ENCODE measurements around the gene EVL. TPM values are rescaled to one million over a fixed set of nuclear protein-coding genes. Genes with fewer than 3 reads are reported as not detected.

Gene EVL
- polyA plus RNA-seq, 4 donors, result 21.0 to 102 (median 31.8) TPM

GRCh38 chr14:100190126-100190525, 124.9 kb downstream of the EVL start:
- no peak overlapping the region for H3K27ac ChIP-seq (ENCODE audit: low read depth in 1 of 3, low read length in 2 of 3)
- no peak overlapping the region for H3K4me3 ChIP-seq (ENCODE audit: low read depth in 1 of 3, low read length in 3 of 3)
- H3K27me3 ChIP-seq (ENCODE audit: control insufficient read depth in 3 of 3, insufficient read depth in 3 of 3, low read length in 3 of 3), result no peaks in the 10 kb centered on the region
- DNase-seq (no peak), FAIRE-seq (no peak)
- peaks cover 4 to 35% (median 5%) of the 10 kb centered on the region in 3 donors for H3K4me1 ChIP-seq (ENCODE audit: control insufficient read depth in 3 of 3, insufficient read depth in 2 of 3, low read depth in 1 of 3, low read length in 2 of 3)
- WGBS, 3 donors, result 94 to 100% (median 97%) methylated on average over 1 of the region's 1 CpG
- H3K9me3 ChIP-seq (ENCODE audit: control insufficient read depth in 2 of 2, insufficient read depth in 1 of 2, low read depth in 1 of 2, low read length in 1 of 2), result peaks cover 0 to 8% of the 10 kb centered on the region in 2 donors
- H3K36me3 ChIP-seq (ENCODE audit: control insufficient read depth in 3 of 3, insufficient read depth in 2 of 3, low read depth in 1 of 3, low read length in 3 of 3), result peaks cover 0 to 4% (median 0%) of the 10 kb centered on the region in 3 donors

- FAIRE-seq, result no peak
- Histone ChIP-seq H3K4me3 (ENCODE audit: low read depth in 1 of 3, low read length in 3 of 3) (no peak overlapping the region), H3K27me3 (ENCODE audit: control insufficient read depth in 3 of 3, insufficient read depth in 3 of 3, low read length in 3 of 3) (no peaks in the 10 kb centered on the region), H3K4me1 (ENCODE audit: control insufficient read depth in 3 of 3, insufficient read depth in 2 of 3, low read depth in 1 of 3, low read length in 2 of 3) (peaks cover 4 to 35% (median 5%) of the 10 kb centered on the region in 3 donors), H3K36me3 (ENCODE audit: control insufficient read depth in 3 of 3, insufficient read depth in 2 of 3, low read depth in 1 of 3, low read length in 3 of 3) (peaks cover 0 to 4% (median 0%) of the 10 kb centered on the region in 3 donors), H3K27ac (ENCODE audit: low read depth in 1 of 3, low read length in 2 of 3) (peak overlapping the region in 2 of 3 donors; percentile 90 to 96), H3K9me3 (ENCODE audit: control insufficient read depth in 2 of 2, insufficient read depth in 1 of 2, low read depth in 1 of 2, low read length in 1 of 2) (peaks cover 0 to 8% of the 10 kb centered on the region in 2 donors)
- DNase-seq, result no peak
- 65 to 75% (median 70%) methylated on average over 14 of the region's 14 CpGs for WGBS, 3 donors
Observed at GRCh38 chr14:100191584-100192249, 126.5 kb downstream of the EVL start.

- DNase-seq (no peak), FAIRE-seq (no peak)
- Histone ChIP-seq H3K9me3 (ENCODE audit: control insufficient read depth in 2 of 2, insufficient read depth in 1 of 2, low read depth in 1 of 2, low read length in 1 of 2) (peaks cover 0 to 8% of the 10 kb centered on the region in 2 donors), H3K36me3 (ENCODE audit: control insufficient read depth in 3 of 3, insufficient read depth in 2 of 3, low read depth in 1 of 3, low read length in 3 of 3) (peaks cover 0 to 4% (median 0%) of the 10 kb centered on the region in 3 donors), H3K27me3 (ENCODE audit: control insufficient read depth in 3 of 3, insufficient read depth in 3 of 3, low read length in 3 of 3) (no peaks in the 10 kb centered on the region), H3K4me3 (ENCODE audit: low read depth in 1 of 3, low read length in 3 of 3) (peak overlapping the region in 2 of 3 donors; percentile 37), H3K27ac (ENCODE audit: low read depth in 1 of 3, low read length in 2 of 3) (peak overlapping the region; percentile 84 to 96 (median 90)), H3K4me1 (ENCODE audit: control insufficient read depth in 3 of 3, insufficient read depth in 2 of 3, low read depth in 1 of 3, low read length in 2 of 3) (peaks cover 4 to 33% (median 4%) of the 10 kb centered on the region in 3 donors)
- WGBS, 3 donors, result 27 to 45% (median 45%) methylated on average over 19 to 21 of the region's 21 CpGs
Observed at GRCh38 chr14:100192250-100192671, 127.0 kb downstream of the EVL start.

- Histone ChIP-seq H3K4me3 (ENCODE audit: low read depth in 1 of 3, low read length in 3 of 3) (peak overlapping the region; percentile 24 to 38 (median 37)), H3K9me3 (ENCODE audit: control insufficient read depth in 2 of 2, insufficient read depth in 1 of 2, low read depth in 1 of 2, low read length in 1 of 2) (peaks cover 0 to 8% of the 10 kb centered on the region in 2 donors), H3K36me3 (ENCODE audit: control insufficient read depth in 3 of 3, insufficient read depth in 2 of 3, low read depth in 1 of 3, low read length in 3 of 3) (peaks cover 0 to 4% (median 0%) of the 10 kb centered on the region in 3 donors), H3K27ac (ENCODE audit: low read depth in 1 of 3, low read length in 2 of 3) (peak overlapping the region; percentile 85 to 96 (median 90)), H3K4me1 (ENCODE audit: control insufficient read depth in 3 of 3, insufficient read depth in 2 of 3, low read depth in 1 of 3, low read length in 2 of 3) (peaks cover 3 to 30% (median 4%) of the 10 kb centered on the region in 3 donors), H3K27me3 (ENCODE audit: control insufficient read depth in 3 of 3, insufficient read depth in 3 of 3, low read length in 3 of 3) (no peaks in the 10 kb centered on the region)
- DNase-seq (peak; percentile 100), FAIRE-seq (no peak)
- WGBS, 3 donors, result 0 to 1% (median 0%) methylated on average over 49 to 62 of the region's 62 CpGs
Observed at GRCh38 chr14:100192672-100193416, 127.6 kb downstream of the EVL start.

Other genes starting within 250 kb of the EVL start
- 10 to 100 TPM; 16.1 to 47.0 (median 24.0) TPM for gene DEGS2, start 94.2 kb downstream of the EVL start, polyA plus RNA-seq
- gene YY1, start 173.7 kb downstream of the EVL start, polyA plus RNA-seq, result 10 to 100 TPM; 24.0 to 80.2 (median 27.7) TPM
- 10 to 100 TPM in 2 of 4 donors, 1 to 10 TPM in 2; 8.3 to 32.7 (median 14.8) TPM for gene SLC25A29, start 241.0 kb downstream of the EVL start, polyA plus RNA-seq